HEK293 (cell line): ENCODE data around the gene CYP4V2.

Experiments
- CTCF ChIA-PET: fragments of 350-600 bp; formaldehyde crosslinking; extraction: SDS; loops from one replicate; lab custom pipeline; 2021; ENCODE audit warnings: antibody characterized with exemption; lab: Yijun Ruan, JAX
- POLR2A ChIA-PET: fragments of 300-600 bp; formaldehyde crosslinking; extraction: SDS; loops from one replicate; lab custom pipeline; 2020; ENCODE audit warnings: antibody characterized with exemption, inconsistent platforms; lab: Yijun Ruan, JAX
- H3K27ac ChIP-seq: fragments of 200-500 bp; sonication (Bioruptor generic); 2 replicates; pipeline ENCODE4 v1.5.1; 2014; ENCODE audit warnings: low read depth, low read length, control low read depth, inconsistent platforms; ENCODE audit errors: extremely low read depth
- H3K36me3 ChIP-seq, 2 experiments: fragments of 200-500 bp in 1 of 2; sonication (Bioruptor generic) in 1 of 2; 1 replicate in 1 of 2; 2 replicates in 1 of 2; pipeline ENCODE4 v1.5.1; 2014 to 2017; ENCODE audit warnings: inconsistent platforms in 2 of 2, low read length in 2 of 2; ENCODE audit not compliant: control insufficient read depth in 2 of 2, insufficient read depth in 1 of 2
- H3K4me1 ChIP-seq: fragments of 200-500 bp; sonication (Bioruptor generic); 2 replicates; pipeline ENCODE4 v1.5.1; 2014; ENCODE audit warnings: mild to moderate bottlenecking, low read length, inconsistent platforms; ENCODE audit not compliant: control insufficient read depth, insufficient read depth
- H3K4me3 ChIP-seq: 2 replicates; pipeline ENCODE4 v1.5.1; 2011; ENCODE audit warnings: low read depth, mild to moderate bottlenecking, control low read depth, low read length, moderate library complexity
- H3K9me3 ChIP-seq: fragments of 200-500 bp; sonication (Bioruptor generic); 2 replicates; pipeline ENCODE4 v1.5.1; 2014; ENCODE audit warnings: low read depth, low read length, inconsistent platforms; ENCODE audit not compliant: control insufficient read depth, insufficient read depth
- EGR2 ChIP-seq: fragments of 450-650 bp; formaldehyde crosslinking; IDR thresholded peaks from 2 replicates; pipeline ENCODE4 v1.5.1; 2016; ENCODE audit warnings: low read depth, missing biosample characterization, missing genetic modification characterization
- GLIS2 ChIP-seq: fragments of 450-650 bp; formaldehyde crosslinking; IDR thresholded peaks from 2 replicates; pipeline ENCODE4 v1.5.1; 2016; ENCODE audit warnings: missing biosample characterization, missing genetic modification characterization
- HOXD13 ChIP-seq: sonication (generic); formaldehyde crosslinking; IDR thresholded peaks from 2 replicates; pipeline ENCODE4 v1.8.0; 2022; ENCODE audit warnings: missing genetic modification reagents, borderline replicate concordance
- KLF10 ChIP-seq: fragments of 450-650 bp; IDR thresholded peaks from 2 replicates; pipeline ENCODE4 v1.5.1; 2018; ENCODE audit warnings: missing biosample characterization, mild to moderate bottlenecking, missing genetic modification characterization
- REPIN1 ChIP-seq: fragments of 450-650 bp; formaldehyde crosslinking; IDR thresholded peaks from 2 replicates; pipeline ENCODE4 v1.5.1; 2017; ENCODE audit warnings: missing biosample characterization, missing genetic modification characterization, low read depth
- TRIM28 ChIP-seq: IDR thresholded peaks from 2 replicates; pipeline ENCODE4 v1.6.1; 2011; ENCODE audit warnings: low read length, control low read depth, borderline replicate concordance
- YY1 ChIP-seq: fragments of 450-650 bp; formaldehyde crosslinking; IDR thresholded peaks from 2 replicates; pipeline ENCODE4 v1.5.1; 2018; ENCODE audit warnings: missing biosample characterization, missing genetic modification characterization
- ZNF2 ChIP-seq: fragments of 450-650 bp; formaldehyde crosslinking; IDR thresholded peaks from 2 replicates; pipeline ENCODE4 v1.5.1; 2016; ENCODE audit warnings: missing biosample characterization, missing genetic modification characterization
- ZNF266 ChIP-seq: fragments of 450-650 bp; formaldehyde crosslinking; IDR thresholded peaks from 2 replicates; pipeline ENCODE4 v1.5.1; 2016; ENCODE audit warnings: missing biosample characterization, missing genetic modification characterization, low read depth
- ZNF354C ChIP-seq: fragments of 450-650 bp; formaldehyde crosslinking; IDR thresholded peaks from 2 replicates; pipeline ENCODE4 v1.5.1; 2016; ENCODE audit warnings: missing biosample characterization, missing genetic modification characterization, low read depth, borderline replicate concordance
- ZNF37A ChIP-seq: fragments of 450-650 bp; IDR thresholded peaks from 2 replicates; pipeline ENCODE4 v1.5.1; 2018; ENCODE audit warnings: missing biosample characterization, missing genetic modification characterization
- ZNF394 ChIP-seq: fragments of 450-650 bp; formaldehyde crosslinking; IDR thresholded peaks from 2 replicates; pipeline ENCODE4 v1.5.1; 2016; ENCODE audit warnings: missing biosample characterization, missing genetic modification characterization, mild to moderate bottlenecking, moderate library complexity, borderline replicate concordance
- ZNF521 ChIP-seq: fragments of 450-650 bp; formaldehyde crosslinking; IDR thresholded peaks from 2 replicates; pipeline ENCODE4 v1.5.1; 2017; ENCODE audit warnings: missing biosample characterization, mild to moderate bottlenecking, missing genetic modification characterization
- ZNF529 ChIP-seq: fragments of 450-650 bp; formaldehyde crosslinking; IDR thresholded peaks from 2 replicates; pipeline ENCODE4 v1.5.1; 2017; ENCODE audit warnings: missing genetic modification characterization, missing biosample characterization; ENCODE audit not compliant: insufficient replicate concordance
- ZNF560 ChIP-seq: fragments of 450-650 bp; formaldehyde crosslinking; IDR thresholded peaks from 2 replicates; pipeline ENCODE4 v1.5.1; 2017; ENCODE audit warnings: missing biosample characterization, missing genetic modification characterization, borderline replicate concordance
- ZNF623 ChIP-seq: fragments of 450-650 bp; formaldehyde crosslinking; IDR thresholded peaks from 2 replicates; pipeline ENCODE4 v1.5.1; 2016; ENCODE audit warnings: missing biosample characterization, missing genetic modification characterization
- ZNF654 ChIP-seq: fragments of 450-650 bp; formaldehyde crosslinking; IDR thresholded peaks from 2 replicates; pipeline ENCODE4 v1.5.1; 2016; ENCODE audit warnings: low read depth, missing biosample characterization, missing genetic modification characterization
- ZNF664 ChIP-seq: fragments of 450-650 bp; formaldehyde crosslinking; IDR thresholded peaks from 2 replicates; pipeline ENCODE4 v1.5.1; 2016; ENCODE audit warnings: missing biosample characterization, missing genetic modification characterization
- ZNF707 ChIP-seq: fragments of 450-650 bp; formaldehyde crosslinking; IDR thresholded peaks from 2 replicates; pipeline ENCODE4 v1.5.1; 2016; ENCODE audit warnings: missing biosample characterization, missing genetic modification characterization
- ZNF747 ChIP-seq: fragments of 450-650 bp; formaldehyde crosslinking; IDR thresholded peaks from 2 replicates; pipeline ENCODE4 v1.5.1; 2016; ENCODE audit warnings: missing biosample characterization, missing genetic modification characterization
- ZNF792 ChIP-seq: fragments of 450-650 bp; formaldehyde crosslinking; IDR thresholded peaks from 2 replicates; pipeline ENCODE4 v1.5.1; 2016; ENCODE audit warnings: missing biosample characterization, missing genetic modification characterization
- TF ChIP-seq, protein P1 (sequence below): fragments of 450-650 bp; formaldehyde crosslinking; IDR thresholded peaks from 2 replicates; pipeline ENCODE4 v1.5.1; 2016; ENCODE audit warnings: missing biosample characterization, missing genetic modification characterization
- TF ChIP-seq, protein P2 (sequence below): fragments of 450-650 bp; IDR thresholded peaks from 2 replicates; pipeline ENCODE4 v1.5.1; 2018; ENCODE audit warnings: missing biosample characterization, missing genetic modification characterization
- TF ChIP-seq, protein P3 (sequence below): fragments of 450-650 bp; formaldehyde crosslinking; IDR thresholded peaks from 2 replicates; pipeline ENCODE4 v1.5.1; 2016; ENCODE audit warnings: missing biosample characterization, missing genetic modification characterization, borderline replicate concordance

CYP4V2 gene

DNA sequence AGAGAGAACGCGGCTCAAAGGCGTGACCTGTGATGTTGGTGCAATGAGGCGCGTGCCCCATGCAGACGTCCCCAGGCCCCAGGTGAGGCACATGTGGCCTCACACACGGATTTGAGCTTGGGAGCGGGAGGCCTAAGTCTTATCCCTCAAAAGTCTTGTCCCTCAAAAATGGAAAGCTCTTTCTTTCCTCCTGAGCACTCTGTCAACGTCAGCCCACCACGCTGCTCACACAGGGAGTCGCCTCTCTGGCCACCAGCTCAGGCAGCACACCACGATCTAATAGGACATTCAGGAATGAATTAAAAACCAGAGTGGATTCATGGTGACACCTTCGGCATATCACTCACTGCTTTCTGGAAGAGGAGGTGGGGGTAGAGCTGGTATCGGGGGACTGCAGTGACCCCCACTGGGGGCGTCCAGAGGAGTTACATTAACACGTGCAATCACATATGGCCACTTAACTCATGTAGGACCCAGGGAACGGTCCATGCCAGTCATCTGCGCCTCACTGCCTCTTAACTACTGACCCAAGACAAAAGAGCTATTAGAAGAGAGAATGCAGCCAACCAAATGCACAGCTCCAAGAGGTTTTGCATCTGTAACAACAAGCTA lies 21.9 kb upstream of the CYP4V2 start:
- Histone ChIP-seq H3K4me1 (no peaks in the 10 kb centered on the region), H3K4me3 (no peak overlapping the region), H3K27ac (no peak overlapping the region), H3K36me3 (no peaks in the 10 kb centered on the region), H3K9me3 (no peaks in the 10 kb centered on the region)
- TF ChIP-seq ZNF37A (no peak), ZNF521 (no peak), ZNF792 (no peak), KLF10 (tag by site-specific recombination) (no peak), ZNF707 (no peak), ZNF654 (tag by site-specific recombination) (no peak), ZNF747 (tag by site-specific recombination) (no peak), GLIS2 (tag by site-specific recombination) (no peak), TRIM28 (no peak), ZNF529 (tag by site-specific recombination) (no peak), YY1 (tag by site-specific recombination) (no peak)
- TF ChIP-seq, protein P1, sequence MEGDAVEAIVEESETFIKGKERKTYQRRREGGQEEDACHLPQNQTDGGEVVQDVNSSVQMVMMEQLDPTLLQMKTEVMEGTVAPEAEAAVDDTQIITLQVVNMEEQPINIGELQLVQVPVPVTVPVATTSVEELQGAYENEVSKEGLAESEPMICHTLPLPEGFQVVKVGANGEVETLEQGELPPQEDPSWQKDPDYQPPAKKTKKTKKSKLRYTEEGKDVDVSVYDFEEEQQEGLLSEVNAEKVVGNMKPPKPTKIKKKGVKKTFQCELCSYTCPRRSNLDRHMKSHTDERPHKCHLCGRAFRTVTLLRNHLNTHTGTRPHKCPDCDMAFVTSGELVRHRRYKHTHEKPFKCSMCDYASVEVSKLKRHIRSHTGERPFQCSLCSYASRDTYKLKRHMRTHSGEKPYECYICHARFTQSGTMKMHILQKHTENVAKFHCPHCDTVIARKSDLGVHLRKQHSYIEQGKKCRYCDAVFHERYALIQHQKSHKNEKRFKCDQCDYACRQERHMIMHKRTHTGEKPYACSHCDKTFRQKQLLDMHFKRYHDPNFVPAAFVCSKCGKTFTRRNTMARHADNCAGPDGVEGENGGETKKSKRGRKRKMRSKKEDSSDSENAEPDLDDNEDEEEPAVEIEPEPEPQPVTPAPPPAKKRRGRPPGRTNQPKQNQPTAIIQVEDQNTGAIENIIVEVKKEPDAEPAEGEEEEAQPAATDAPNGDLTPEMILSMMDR (tag by site-specific recombination): no peak
- POLR2A ChIA-PET: interaction anchor here (0.5 to 0.6 kb wide), 2 partner anchors 601 to 634 kb away, joined by 3 read pairs; partner anchors contain the start of gene PDLIM3
- CTCF ChIA-PET: no interaction called here

DNA sequence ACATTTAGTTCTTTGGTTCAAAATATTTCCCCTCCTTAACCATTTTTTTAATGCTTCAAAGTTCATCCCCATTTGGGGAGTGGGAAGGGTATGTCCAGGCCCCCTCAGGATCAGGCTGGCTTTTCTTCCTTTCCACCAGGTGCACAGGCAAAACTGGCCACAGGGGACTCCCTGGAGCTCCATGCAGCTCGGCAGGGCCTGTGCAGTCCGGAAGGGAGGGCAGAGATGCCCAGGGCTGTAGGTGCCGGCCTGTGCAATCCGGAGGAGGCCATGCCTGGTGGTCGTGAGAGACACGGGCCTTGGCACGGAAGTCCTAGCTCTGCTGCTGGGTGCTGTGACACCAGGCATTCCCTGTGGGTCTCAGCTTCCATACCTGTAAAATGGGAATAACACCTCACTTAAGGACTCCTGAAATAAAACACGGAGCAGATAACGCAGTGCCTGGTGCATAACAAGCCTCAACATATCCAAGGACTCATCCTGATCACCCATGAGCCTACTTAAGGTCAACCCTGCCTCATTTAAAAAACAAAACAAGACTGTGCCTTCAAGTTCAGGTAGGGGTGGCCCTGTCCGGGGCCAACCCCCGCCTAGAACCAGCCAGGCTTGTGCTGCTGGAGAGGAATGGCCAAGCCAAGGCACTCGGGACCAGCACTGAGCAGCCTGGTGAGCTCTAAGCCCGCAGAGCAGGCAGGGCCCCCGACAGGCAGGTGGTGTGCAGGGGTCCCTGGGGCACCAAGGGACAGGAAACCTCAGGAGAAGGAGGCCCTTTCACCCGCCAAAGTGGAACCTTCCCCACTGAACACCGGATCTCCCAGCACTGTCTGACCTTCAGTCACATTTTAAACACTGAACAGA lies 21.2 kb upstream of the CYP4V2 start:
- CTCF ChIA-PET: no interaction called here
- TF ChIP-seq ZNF266 (tag by site-specific recombination): no peak
- TF ChIP-seq, protein P2, sequence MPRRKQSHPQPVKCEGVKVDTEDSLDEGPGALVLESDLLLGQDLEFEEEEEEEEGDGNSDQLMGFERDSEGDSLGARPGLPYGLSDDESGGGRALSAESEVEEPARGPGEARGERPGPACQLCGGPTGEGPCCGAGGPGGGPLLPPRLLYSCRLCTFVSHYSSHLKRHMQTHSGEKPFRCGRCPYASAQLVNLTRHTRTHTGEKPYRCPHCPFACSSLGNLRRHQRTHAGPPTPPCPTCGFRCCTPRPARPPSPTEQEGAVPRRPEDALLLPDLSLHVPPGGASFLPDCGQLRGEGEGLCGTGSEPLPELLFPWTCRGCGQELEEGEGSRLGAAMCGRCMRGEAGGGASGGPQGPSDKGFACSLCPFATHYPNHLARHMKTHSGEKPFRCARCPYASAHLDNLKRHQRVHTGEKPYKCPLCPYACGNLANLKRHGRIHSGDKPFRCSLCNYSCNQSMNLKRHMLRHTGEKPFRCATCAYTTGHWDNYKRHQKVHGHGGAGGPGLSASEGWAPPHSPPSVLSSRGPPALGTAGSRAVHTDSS (tag by site-specific recombination): no peak
- no peak for TF ChIP-seq ZNF623
- TF ChIP-seq, protein P3, sequence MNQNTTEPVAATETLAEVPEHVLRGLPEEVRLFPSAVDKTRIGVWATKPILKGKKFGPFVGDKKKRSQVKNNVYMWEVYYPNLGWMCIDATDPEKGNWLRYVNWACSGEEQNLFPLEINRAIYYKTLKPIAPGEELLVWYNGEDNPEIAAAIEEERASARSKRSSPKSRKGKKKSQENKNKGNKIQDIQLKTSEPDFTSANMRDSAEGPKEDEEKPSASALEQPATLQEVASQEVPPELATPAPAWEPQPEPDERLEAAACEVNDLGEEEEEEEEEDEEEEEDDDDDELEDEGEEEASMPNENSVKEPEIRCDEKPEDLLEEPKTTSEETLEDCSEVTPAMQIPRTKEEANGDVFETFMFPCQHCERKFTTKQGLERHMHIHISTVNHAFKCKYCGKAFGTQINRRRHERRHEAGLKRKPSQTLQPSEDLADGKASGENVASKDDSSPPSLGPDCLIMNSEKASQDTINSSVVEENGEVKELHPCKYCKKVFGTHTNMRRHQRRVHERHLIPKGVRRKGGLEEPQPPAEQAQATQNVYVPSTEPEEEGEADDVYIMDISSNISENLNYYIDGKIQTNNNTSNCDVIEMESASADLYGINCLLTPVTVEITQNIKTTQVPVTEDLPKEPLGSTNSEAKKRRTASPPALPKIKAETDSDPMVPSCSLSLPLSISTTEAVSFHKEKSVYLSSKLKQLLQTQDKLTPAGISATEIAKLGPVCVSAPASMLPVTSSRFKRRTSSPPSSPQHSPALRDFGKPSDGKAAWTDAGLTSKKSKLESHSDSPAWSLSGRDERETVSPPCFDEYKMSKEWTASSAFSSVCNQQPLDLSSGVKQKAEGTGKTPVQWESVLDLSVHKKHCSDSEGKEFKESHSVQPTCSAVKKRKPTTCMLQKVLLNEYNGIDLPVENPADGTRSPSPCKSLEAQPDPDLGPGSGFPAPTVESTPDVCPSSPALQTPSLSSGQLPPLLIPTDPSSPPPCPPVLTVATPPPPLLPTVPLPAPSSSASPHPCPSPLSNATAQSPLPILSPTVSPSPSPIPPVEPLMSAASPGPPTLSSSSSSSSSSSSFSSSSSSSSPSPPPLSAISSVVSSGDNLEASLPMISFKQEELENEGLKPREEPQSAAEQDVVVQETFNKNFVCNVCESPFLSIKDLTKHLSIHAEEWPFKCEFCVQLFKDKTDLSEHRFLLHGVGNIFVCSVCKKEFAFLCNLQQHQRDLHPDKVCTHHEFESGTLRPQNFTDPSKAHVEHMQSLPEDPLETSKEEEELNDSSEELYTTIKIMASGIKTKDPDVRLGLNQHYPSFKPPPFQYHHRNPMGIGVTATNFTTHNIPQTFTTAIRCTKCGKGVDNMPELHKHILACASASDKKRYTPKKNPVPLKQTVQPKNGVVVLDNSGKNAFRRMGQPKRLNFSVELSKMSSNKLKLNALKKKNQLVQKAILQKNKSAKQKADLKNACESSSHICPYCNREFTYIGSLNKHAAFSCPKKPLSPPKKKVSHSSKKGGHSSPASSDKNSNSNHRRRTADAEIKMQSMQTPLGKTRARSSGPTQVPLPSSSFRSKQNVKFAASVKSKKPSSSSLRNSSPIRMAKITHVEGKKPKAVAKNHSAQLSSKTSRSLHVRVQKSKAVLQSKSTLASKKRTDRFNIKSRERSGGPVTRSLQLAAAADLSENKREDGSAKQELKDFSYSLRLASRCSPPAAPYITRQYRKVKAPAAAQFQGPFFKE (tag by site-specific recombination): no peak
- TF ChIP-seq REPIN1 (tag by site-specific recombination): no peak
- TF ChIP-seq ZNF394 (tag by site-specific recombination): no peak
- no peak for TF ChIP-seq ZNF354C (tag by site-specific recombination)
- TF ChIP-seq ZNF2: no peak
- TF ChIP-seq ZNF664 (tag by site-specific recombination): no peak
- TF ChIP-seq HOXD13 (CRISPR knock-in tag): no peak
- TF ChIP-seq EGR2: no peak
- TF ChIP-seq ZNF37A: no peak
- TF ChIP-seq ZNF560: no peak

More for the DNA sequence above, 21.2 kb upstream of the CYP4V2 start:
- no peak overlapping the region for H3K4me3 ChIP-seq
- no peaks in the 10 kb centered on the region for H3K9me3 ChIP-seq
- no peaks in the 10 kb centered on the region for H3K4me1 ChIP-seq
- POLR2A ChIA-PET: interaction anchor here (0.5 to 0.6 kb wide), 2 partner anchors 602 to 635 kb away, joined by 3 read pairs; partner anchors contain the start of gene PDLIM3
- H3K27ac ChIP-seq: no peak overlapping the region
- no peaks in the 10 kb centered on the region for H3K36me3 ChIP-seq
